Measurements from ENCODE around the gene PITPNC1.

GRCh38 chr17:67359960-67360791 lies 16.9 kb upstream of the PITPNC1 start:
- TF ChIP-seq CTCF (CRISPR knock-in tag; IDR thresholded peaks at IDR 0.05) (peak; percentile 34), NR3C1 (CRISPR knock-in tag; IDR thresholded peaks at IDR 0.05) (no peak), ZNF326 (CRISPR knock-in tag; IDR thresholded peaks at IDR 0.05; ENCODE audit: borderline replicate concordance) (no peak), ZFP36L1 (CRISPR knock-in tag; IDR thresholded peaks at IDR 0.05) (no peak)
